Hepatocyte (in vitro differentiated cells): Measurements from ENCODE around the gene DCTN2. TPM values are rescaled to one million over a fixed set of nuclear protein-coding genes. Genes with fewer than 3 reads are reported as not detected.
A peak's percentile ranks its signal among the peaks of the same experiment; 100 is the strongest.

Source experiments
- DNase-seq: peaks from one replicate; pipeline ENCODE4 v3.0.0-alpha.2; 2016; ENCODE audit warnings: low spot score
- H2AFZ ChIP-seq: fragments of 200-600 bp; sonication (generic); 2 replicates; pipeline ENCODE4 v1.6.0; 2016; ENCODE audit warnings: antibody characterized with exemption, mild to moderate bottlenecking
- H3K27ac ChIP-seq: fragments of 200-600 bp; sonication (generic); 2 replicates; pipeline ENCODE4 v1.5.1; 2016; ENCODE audit warnings: mild to moderate bottlenecking
- H3K27me3 ChIP-seq: fragments of 200-600 bp; sonication (generic); 2 replicates; pipeline ENCODE4 v1.6.1; 2016
- H3K36me3 ChIP-seq: fragments of 200-600 bp; sonication (generic); replicated peaks from 2 replicates; pipeline ENCODE4 v1.5.1; 2016; ENCODE audit warnings: low read depth; ENCODE audit not compliant: insufficient read depth
- H3K4me1 ChIP-seq: fragments of 200-600 bp; sonication (generic); 2 replicates; pipeline ENCODE4 v1.5.1; 2016; ENCODE audit warnings: mild to moderate bottlenecking, moderate library complexity; ENCODE audit not compliant: insufficient read depth
- H3K4me2 ChIP-seq: fragments of 200-600 bp; sonication (generic); 2 replicates; pipeline ENCODE4 v1.6.0; 2016
- H3K4me3 ChIP-seq: fragments of 200-600 bp; sonication (generic); 2 replicates; pipeline ENCODE4 v1.5.1; 2016; ENCODE audit warnings: mild to moderate bottlenecking
- H3K79me2 ChIP-seq: fragments of 200-600 bp; sonication (generic); 2 replicates; pipeline ENCODE4 v1.6.0; 2017; ENCODE audit warnings: mild to moderate bottlenecking
- H3K9me2 ChIP-seq: fragments of 200-600 bp; sonication (generic); replicated peaks from 2 replicates; pipeline ENCODE4 v1.6.0; 2017; ENCODE audit warnings: mild to moderate bottlenecking; ENCODE audit not compliant: insufficient read depth
- H3K9me3 ChIP-seq: fragments of 200-600 bp; sonication (generic); 2 replicates; pipeline ENCODE4 v1.5.1; 2016; ENCODE audit warnings: low read depth, mild to moderate bottlenecking
- H4K20me1 ChIP-seq: fragments of 200-600 bp; sonication (generic); 2 replicates; pipeline ENCODE4 v1.6.0; 2016; ENCODE audit warnings: mild to moderate bottlenecking; ENCODE audit not compliant: insufficient read depth, poor library complexity, severe bottlenecking
- EZH2 ChIP-seq: fragments of 200-600 bp; sonication (generic); IDR thresholded peaks from 2 replicates; pipeline ENCODE4 v1.6.1; 2016; ENCODE audit warnings: antibody characterized with exemption, mild to moderate bottlenecking, borderline replicate concordance
- EZH2phosphoT487 ChIP-seq: fragments of 200-600 bp; sonication (generic); IDR thresholded peaks from one replicate; pipeline ENCODE4 v1.6.1; 2018; ENCODE audit warnings: antibody characterized with exemption, mild to moderate bottlenecking, low read depth, moderate library complexity; ENCODE audit not compliant: unreplicated experiment, severe bottlenecking
- WGBS: methylation state at CpG from one replicate; pipeline ENCODE4 v1.1.6; 2016; ENCODE audit warnings: low lambda C conversion rate; ENCODE audit errors: missing lambda C conversion rate; 5-methylcytosine and 5-hydroxymethylcytosine counted together
- polyA plus RNA-seq: library from polyadenylated mRNA; unstranded; fragments of >200 nt; fragmentation: Nextera tagmentation; extraction: Ambion mirVana; gene quantifications from 2 replicates; pipeline ENCODE4 v1.2.1, GENCODE V29; 2016
- total RNA-seq: library from RNA; depleted of rRNA; stranded (reverse); fragments of >200 nt; gene quantifications from 2 replicates; pipeline ENCODE4 v1.2.3, GENCODE V29; 2014
- TF ChIP-seq, protein P1 (sequence below): fragments of 200-600 bp; sonication (generic); IDR thresholded peaks from 2 replicates; pipeline ENCODE4 v1.5.1; 2016; ENCODE audit warnings: antibody characterized with exemption, mild to moderate bottlenecking; ENCODE audit not compliant: poor library complexity

DCTN2 gene
- total and polyA plus RNA-seq, 2 experiments from 2014 or later: 110 to 124 TPM

DNA sequence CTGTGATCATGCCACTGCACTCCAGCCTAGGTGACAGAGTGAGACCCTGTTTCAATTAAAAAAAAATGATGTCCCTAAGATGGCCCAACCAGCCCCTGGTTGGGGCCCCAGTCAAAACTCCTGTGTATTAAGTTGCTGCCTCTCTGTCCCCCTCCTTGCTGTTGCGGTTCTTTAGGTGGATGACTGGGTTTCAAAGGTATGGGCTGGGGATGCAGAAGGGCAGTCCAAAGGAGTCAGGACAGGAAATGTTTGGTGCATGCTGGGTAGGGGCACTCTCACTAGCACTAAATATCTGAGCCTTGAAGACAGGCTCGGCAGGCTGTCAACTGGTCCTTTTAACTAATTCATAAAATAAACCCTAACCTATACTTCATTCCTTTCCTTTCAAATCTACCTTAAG lies 32.0 kb upstream of the DCTN2 start:
- Histone ChIP-seq H3K27ac (peak overlapping the region; percentile 86), H3K9me2 (no peaks in the 10 kb centered on the region), H4K20me1 (no peaks in the 10 kb centered on the region), H3K36me3 (no peaks in the 10 kb centered on the region), H3K9me3 (no peaks in the 10 kb centered on the region), H3K4me2 (no peak overlapping the region), H3K79me2 (no peaks in the 10 kb centered on the region), H3K4me3 (no peak overlapping the region), H3K4me1 (peaks cover 12% of the 10 kb centered on the region), H3K27me3 (no peaks in the 10 kb centered on the region), H2AFZ (no peak overlapping the region)
- WGBS: 92% methylated on average over 2 of the region's 2 CpGs
- TF ChIP-seq EZH2phosphoT487 (no peak), EZH2 (no peak)
- TF ChIP-seq, protein P1, sequence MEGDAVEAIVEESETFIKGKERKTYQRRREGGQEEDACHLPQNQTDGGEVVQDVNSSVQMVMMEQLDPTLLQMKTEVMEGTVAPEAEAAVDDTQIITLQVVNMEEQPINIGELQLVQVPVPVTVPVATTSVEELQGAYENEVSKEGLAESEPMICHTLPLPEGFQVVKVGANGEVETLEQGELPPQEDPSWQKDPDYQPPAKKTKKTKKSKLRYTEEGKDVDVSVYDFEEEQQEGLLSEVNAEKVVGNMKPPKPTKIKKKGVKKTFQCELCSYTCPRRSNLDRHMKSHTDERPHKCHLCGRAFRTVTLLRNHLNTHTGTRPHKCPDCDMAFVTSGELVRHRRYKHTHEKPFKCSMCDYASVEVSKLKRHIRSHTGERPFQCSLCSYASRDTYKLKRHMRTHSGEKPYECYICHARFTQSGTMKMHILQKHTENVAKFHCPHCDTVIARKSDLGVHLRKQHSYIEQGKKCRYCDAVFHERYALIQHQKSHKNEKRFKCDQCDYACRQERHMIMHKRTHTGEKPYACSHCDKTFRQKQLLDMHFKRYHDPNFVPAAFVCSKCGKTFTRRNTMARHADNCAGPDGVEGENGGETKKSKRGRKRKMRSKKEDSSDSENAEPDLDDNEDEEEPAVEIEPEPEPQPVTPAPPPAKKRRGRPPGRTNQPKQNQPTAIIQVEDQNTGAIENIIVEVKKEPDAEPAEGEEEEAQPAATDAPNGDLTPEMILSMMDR: no peak
- DNase-seq: no peak

DNA sequence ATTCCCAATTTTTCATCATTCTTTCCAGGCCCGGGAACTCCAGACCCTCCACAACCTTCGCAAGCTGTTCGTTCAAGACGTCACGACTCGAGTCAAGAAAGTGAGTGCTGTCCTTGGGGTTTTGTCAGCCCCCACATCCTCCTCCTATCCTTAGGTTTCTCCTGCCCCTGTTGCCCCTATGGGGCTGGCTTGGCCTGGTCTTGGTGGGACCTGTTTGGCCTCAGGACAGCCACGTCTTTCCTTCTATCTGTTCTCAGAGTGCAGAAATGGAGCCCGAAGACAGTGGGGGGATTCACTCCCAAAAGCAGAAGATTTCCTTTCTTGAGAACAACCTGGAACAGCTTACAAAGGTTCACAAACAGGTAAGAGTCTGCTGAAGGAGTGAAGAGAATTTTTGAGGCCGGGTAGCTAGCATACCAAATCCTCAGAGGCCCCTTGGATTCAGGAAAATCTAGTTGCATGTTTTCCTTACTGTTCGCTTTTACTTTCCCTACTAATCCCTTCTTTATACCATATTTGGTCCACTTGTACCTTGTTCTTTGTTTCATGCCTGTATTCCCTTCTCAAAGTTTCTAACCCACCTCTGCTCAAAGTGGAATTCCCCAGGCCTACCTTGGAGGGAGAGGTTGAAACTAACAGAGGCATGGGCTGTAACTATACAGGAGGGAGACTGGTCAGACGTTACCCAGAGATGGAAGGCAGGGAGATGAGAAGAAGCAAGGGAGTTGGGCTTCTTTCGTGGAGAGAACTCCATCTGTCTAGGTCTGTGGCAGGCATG lies 31.2 kb upstream of the DCTN2 start:
- no peak overlapping the region for H3K27ac ChIP-seq
- H3K36me3 ChIP-seq: no peaks in the 10 kb centered on the region
- H4K20me1 ChIP-seq: no peaks in the 10 kb centered on the region
- no peaks in the 10 kb centered on the region for H3K79me2 ChIP-seq
- no peak overlapping the region for H2AFZ ChIP-seq
- DNase-seq: no peak
- peaks cover 12% of the 10 kb centered on the region for H3K4me1 ChIP-seq
- H3K9me3 ChIP-seq: no peaks in the 10 kb centered on the region
- 92% methylated on average over 12 of the region's 12 CpGs for WGBS
- H3K27me3 ChIP-seq: no peaks in the 10 kb centered on the region
- no peak for TF ChIP-seq EZH2phosphoT487
- TF ChIP-seq, protein P1: no peak
- no peak for TF ChIP-seq EZH2
- no peak overlapping the region for H3K4me2 ChIP-seq
- H3K9me2 ChIP-seq: no peaks in the 10 kb centered on the region
- H3K4me3 ChIP-seq: no peak overlapping the region

DNA sequence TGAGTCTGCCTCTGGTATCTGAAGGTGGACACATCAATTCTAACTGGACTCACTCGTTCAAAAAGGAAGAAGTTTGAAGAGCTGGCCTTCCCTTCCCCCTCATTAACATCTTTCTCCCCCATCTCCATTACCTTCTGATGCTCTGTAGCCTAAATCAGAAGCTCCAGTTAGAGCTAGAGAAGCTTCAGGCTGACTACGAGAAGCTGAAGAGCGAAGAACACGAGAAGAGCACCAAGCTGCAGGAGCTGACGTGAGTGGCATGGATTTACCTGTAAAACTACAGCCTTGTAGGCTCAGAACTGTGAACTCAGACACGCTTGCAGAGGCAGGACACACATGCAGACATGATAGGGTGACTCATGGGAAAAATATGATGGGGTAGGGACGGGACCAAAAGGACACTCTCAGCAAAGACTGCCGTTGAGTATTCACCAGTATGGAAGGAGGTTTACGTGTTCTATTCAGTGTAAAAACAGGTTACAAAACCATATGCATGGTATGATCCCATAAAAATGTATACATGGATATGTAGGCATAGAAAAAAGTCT lies 29.7 kb upstream of the DCTN2 start:
- Histone ChIP-seq H3K27me3 (no peaks in the 10 kb centered on the region), H4K20me1 (no peaks in the 10 kb centered on the region), H3K9me2 (no peaks in the 10 kb centered on the region), H3K4me2 (peak overlapping the region; percentile 13), H3K36me3 (no peaks in the 10 kb centered on the region), H3K9me3 (no peaks in the 10 kb centered on the region), H3K79me2 (no peaks in the 10 kb centered on the region), H3K4me1 (peaks cover 12% of the 10 kb centered on the region), H3K4me3 (no peak overlapping the region), H2AFZ (no peak overlapping the region), H3K27ac (peak overlapping the region; percentile 73)
- DNase-seq: no peak
- 87% methylated on average over 9 of the region's 9 CpGs for WGBS
- TF ChIP-seq EZH2phosphoT487 (no peak), EZH2 (no peak)
- TF ChIP-seq, protein P1: no peak
